Measurements from ENCODE around the gene TTC33.

TTC33 gene

GRCh38 chr5:40503439-40503838 is 252.3 kb downstream of the TTC33 start:
- DNase-seq, result no peak

GRCh38 chr5:40502736-40503135 is 253.0 kb downstream of the TTC33 start:
- no peak for DNase-seq

DNA sequence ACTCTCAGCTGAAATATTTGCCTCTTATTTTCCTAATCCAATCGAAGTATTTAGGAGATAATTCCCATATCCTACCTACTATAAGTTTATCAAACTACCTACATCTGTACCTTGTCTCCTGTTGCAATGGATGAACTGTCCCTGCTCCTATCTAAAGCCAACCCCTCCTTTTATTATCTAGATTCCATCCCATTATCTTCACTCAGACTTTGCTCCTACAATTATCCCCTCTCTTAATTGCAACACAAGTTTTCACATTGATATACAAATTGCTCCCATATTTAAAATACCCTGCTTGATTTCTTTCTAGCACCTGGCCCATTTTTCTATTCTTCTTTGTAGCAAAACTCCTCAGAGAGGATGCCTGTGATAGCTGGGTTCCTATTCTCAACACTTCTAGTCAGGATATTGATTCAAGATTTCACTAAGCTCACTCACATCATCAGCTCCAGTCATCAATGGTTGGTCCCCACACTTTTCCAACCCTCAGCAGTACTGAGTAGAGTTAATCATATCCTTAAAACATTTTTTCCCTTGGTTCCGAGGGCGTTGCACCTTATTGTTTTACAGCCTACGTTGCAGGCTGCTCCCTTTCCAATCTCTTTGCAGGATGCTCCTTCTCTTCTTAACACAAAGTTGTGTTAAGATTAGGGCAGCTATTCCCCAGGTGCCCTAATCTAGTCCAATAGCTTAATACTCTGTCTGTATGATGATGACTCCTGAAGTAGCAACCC is 253.9 kb downstream of the TTC33 start:
- DNase-seq, result no peak

GRCh38 chr5:40499518-40500273 is 256.1 kb downstream of the TTC33 start:
- DNase-seq, result no peak

- DNase-seq, result no peak
Observed at GRCh38 chr5:40499007-40499406, 256.8 kb downstream of the TTC33 start.

- no peak for DNase-seq
Observed at GRCh38 chr5:40497573-40497972, 258.2 kb downstream of the TTC33 start.

GRCh38 chr5:40495237-40495635 is 260.5 kb downstream of the TTC33 start:
- no peak for DNase-seq

GRCh38 chr5:40494631-40495236 is 261.0 kb downstream of the TTC33 start:
- no peak for DNase-seq

DNA sequence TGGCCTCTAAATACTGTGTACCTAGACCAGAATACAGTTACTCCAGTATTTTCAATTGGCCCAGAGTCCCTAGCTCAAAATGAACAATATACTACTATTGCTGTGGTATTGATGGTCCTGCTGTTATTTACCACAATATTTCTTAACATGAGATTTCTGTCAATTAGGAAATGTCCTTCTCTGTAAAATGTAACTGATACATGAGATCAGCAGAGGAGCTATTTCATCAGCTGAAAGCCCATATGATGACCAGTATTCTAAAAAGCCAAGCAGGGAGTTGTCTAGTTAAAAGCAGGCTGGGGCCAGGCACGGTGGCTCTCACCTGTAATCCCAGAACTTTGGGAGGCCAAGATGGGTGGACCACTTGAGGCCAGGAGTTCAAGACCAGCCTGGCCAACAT is 263.7 kb downstream of the TTC33 start:
- no peak for DNase-seq

- no peak for DNase-seq
Observed at GRCh38 chr5:40491644-40492043, 264.1 kb downstream of the TTC33 start.

GRCh38 chr5:40490464-40491111 is 265.2 kb downstream of the TTC33 start:
- DNase-seq, result no peak

DNA sequence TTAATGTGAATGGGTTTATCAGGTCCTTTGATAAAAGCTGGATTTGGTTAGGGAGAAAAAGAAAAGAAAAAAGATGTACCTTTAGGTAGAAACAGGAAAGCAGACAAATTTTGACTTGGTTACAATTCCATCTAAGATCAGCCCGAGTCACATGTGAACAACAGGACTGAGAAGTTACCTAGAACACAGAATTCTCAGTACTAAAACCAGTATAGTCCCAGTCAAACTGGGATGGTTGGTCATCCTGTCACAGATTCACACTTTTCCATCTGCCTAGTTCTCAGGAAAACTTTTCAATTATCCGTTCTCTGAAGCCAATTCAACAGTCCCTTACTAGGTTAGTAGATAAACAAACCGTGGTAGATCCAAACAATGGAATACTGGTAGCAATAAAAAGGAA is 266.3 kb downstream of the TTC33 start:
- DNase-seq, result no peak

- DNase-seq, result no peak
Observed at GRCh38 chr5:40486437-40487275, 269.1 kb downstream of the TTC33 start.

DNA sequence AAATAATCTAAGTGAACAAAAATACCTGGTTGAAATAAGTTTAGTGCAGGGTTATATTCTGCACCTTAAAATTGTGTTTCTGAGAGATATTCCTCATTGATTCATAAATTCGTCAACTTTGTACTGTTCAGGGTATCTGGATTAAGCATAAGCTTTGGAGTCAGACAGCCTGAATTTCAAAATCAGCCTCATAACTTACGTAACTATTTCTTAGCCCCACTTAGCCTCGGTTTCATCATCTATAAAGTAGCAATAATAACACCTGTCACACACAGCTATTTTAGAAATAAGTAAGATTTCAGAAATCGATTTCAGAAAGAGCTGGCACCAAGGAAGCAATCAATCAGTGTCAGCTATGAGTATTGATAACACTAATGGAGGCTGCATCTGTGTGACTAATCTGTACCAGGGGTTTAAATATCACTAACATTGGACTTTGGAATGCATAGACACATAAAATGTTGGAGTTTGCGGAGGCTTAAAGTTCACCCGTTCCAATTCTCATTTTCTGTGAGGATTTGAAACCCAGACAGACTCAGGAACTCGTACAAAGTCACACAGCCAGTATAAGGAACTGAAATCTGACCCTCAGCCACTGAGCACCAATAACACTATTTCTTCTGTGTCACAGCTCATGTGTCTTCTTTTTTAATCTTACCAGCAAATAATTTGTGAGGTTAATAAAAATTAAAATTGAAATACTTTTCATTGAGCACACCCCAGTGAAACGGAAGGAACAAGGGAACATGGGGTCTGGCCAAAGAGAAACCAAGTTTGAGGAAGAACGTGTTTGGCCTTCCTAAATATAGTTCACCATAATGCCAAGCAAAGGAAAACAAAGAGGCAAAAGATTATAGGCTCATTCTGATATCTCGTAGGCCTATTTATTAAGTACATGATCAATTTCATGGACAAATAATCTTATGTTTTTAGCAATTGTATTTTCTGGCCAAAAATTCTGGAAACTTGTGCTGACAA is 270.5 kb downstream of the TTC33 start:
- no peak for DNase-seq

- DNase-seq, result no peak
Observed at GRCh38 chr5:40484495-40484894, 271.3 kb downstream of the TTC33 start.

DNA sequence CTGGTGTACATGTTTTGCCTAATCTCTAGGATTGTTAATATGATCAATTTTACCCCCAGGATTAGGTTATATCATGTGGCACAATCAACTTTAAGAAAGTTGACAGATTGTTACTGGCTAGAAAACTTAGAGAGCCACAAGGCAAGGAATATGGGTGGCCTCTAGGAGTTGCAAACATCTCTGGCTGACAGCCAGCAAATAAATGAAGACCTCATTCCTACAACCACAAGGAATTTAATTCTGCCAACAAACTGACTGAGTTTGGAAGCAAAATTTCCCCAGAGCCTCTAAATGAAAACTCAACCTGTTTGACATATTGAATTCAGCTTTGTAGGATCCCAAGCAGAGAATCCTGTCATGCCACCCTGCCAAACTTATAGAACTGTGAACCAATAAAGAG is 272.4 kb downstream of the TTC33 start:
- DNase-seq, result no peak

- no peak for DNase-seq
Observed at GRCh38 chr5:40481241-40481640, 274.5 kb downstream of the TTC33 start.

DNA sequence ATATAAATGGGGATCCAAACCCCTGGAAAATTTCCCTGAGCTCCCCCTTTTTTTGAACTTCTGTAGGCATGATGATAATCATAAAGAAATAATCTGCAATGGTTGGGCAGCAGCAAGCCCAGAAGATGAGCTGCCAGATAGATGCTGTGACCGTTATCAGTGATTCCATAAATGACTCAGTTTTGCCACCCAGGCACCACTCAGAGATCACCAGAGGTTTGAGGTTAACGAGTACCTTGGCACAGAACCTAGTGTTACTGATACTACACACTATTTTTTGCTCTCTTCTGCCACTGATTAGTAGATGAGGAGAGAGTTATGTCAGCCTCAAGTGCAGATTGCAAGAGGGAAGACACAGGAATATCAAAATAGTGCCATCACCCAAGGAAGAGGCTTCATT is 275.4 kb downstream of the TTC33 start:
- DNase-seq, result no peak

- no peak for DNase-seq
Observed at GRCh38 chr5:40479939-40480338, 275.8 kb downstream of the TTC33 start.

DNA sequence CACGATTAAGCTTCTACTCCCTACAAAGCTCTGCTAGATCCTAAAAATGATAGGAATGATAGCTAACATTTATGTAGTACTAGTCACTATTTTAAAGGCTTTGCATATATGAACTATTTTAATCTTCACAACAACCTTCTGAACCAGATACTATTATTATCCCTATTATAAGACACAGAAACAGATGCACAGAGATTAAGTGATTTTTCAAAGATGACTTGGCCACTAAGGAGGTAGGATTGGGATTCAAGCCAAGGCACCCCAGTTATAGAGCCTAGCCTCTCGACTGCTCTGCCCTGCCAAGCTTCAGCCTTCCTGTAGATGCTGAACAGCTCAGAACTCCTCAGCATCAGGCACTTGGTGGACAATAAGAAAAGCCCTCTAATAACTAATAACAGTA is 277.0 kb downstream of the TTC33 start:
- no peak for DNase-seq

All from C1 segment of cervical spinal cord (tissue), 14 donors.